B cell (primary cell): ENCODE data around the gene TRIM38. TPM values are rescaled to one million over a fixed set of nuclear protein-coding genes. Genes with fewer than 3 reads are reported as not detected.

Experiments
- ATAC-seq: fragments of 200-7000 bp; cut with Tn5 transposase; one replicate; pipeline ENCODE4 v1.10.0; 2021; ENCODE audit warnings: low read depth, mild to moderate bottlenecking, moderate number of reproducible peaks, moderate library complexity
- CTCF ChIA-PET: fragments of 350-600 bp; sonication (Branson Sonifier 250); formaldehyde crosslinking; loops from one replicate; lab custom pipeline; 2021; ENCODE audit warnings: antibody characterized with exemption, inconsistent platforms; lab: Charles Lee
- POLR2A ChIA-PET: fragments of 350-600 bp; sonication (Branson Sonifier 250); formaldehyde crosslinking; loops from one replicate; lab custom pipeline; 2021; ENCODE audit warnings: antibody characterized with exemption; lab: Charles Lee
- DNase-seq: peaks from one replicate; pipeline ENCODE4 v3.0.0; 2013
- H2AFZ ChIP-seq: 2 replicates; pipeline ENCODE4 v1.6.1; 2012; ENCODE audit warnings: mild to moderate bottlenecking, low read depth, low read length; ENCODE audit not compliant: insufficient read depth, poor library complexity, severe bottlenecking
- H3K27ac ChIP-seq, 2 donors: 1 replicate in 1 of 2; 2 replicates in 1 of 2; pipeline ENCODE4 v1.5.1; 2012 to 2013; ENCODE audit warnings: low read length in 2 of 2, mild to moderate bottlenecking in 2 of 2, moderate library complexity in 1 of 2
- H3K27me3 ChIP-seq, 4 experiments: fragments of 200-600 bp in 1 of 4; sonication (generic) in 1 of 4; replicated peaks in 1 of 4; 1 replicate in 2 of 4; 2 replicates in 2 of 4; pipeline versions ENCODE4 v1.6.1 to v1.7.0; 2013 to 2016; ENCODE audit warnings: low read length in 3 of 4, mild to moderate bottlenecking in 2 of 4, mixed read lengths in 1 of 4, moderate library complexity in 1 of 4; ENCODE audit not compliant: insufficient read depth in 4 of 4, control insufficient read depth in 3 of 4; ENCODE audit errors: control extremely low read depth in 1 of 4
- H3K36me3 ChIP-seq, 2 experiments: replicated peaks in 1 of 2; 1 replicate in 1 of 2; 2 replicates in 1 of 2; pipeline versions ENCODE4 v1.6.1 to v1.7.1; 2013; ENCODE audit warnings: low read length in 1 of 2; ENCODE audit not compliant: insufficient read depth in 2 of 2, control insufficient read depth in 1 of 2; ENCODE audit errors: control extremely low read depth in 1 of 2, extremely low read depth in 1 of 2
- H3K4me1 ChIP-seq, 2 donors: fragments of 200-600 bp in 1 of 2; sonication (generic) in 1 of 2; 1 replicate in 1 of 2; 2 replicates in 1 of 2; pipeline versions ENCODE4 v1.5.1 to v1.6.1; 2013 to 2017; ENCODE audit warnings: low read length in 2 of 2; ENCODE audit not compliant: control insufficient read depth in 2 of 2, insufficient read depth in 2 of 2
- H3K4me2 ChIP-seq: replicated peaks from 2 replicates; pipeline ENCODE3; 2012; ENCODE audit warnings: mild to moderate bottlenecking, low read depth, low read length; ENCODE audit not compliant: poor library complexity, severe bottlenecking
- H3K4me3 ChIP-seq, 5 experiments: fragments of 200-600 bp in 1 of 5; sonication (generic) in 1 of 5; 1 replicate in 3 of 5; 2 replicates in 2 of 5; pipeline versions ENCODE4 v1.5.1 to v1.7.0; 2011 to 2016; ENCODE audit warnings: low read length in 4 of 5, mild to moderate bottlenecking in 4 of 5, low read depth in 2 of 5, control low read depth in 1 of 5, moderate library complexity in 1 of 5; ENCODE audit not compliant: insufficient read depth in 1 of 5; ENCODE audit errors: control extremely low read depth in 1 of 5, extremely low read depth in 1 of 5
- H3K79me2 ChIP-seq: fragments of 200-600 bp; sonication (generic); one replicate; pipeline ENCODE4 v1.6.0; 2016; ENCODE audit warnings: low read length; ENCODE audit not compliant: control insufficient read depth, insufficient read depth
- H3K9ac ChIP-seq: fragments of 200-600 bp; sonication (generic); 2 replicates; pipeline ENCODE4 v1.6.1; 2017; ENCODE audit warnings: mild to moderate bottlenecking, low read length, moderate library complexity
- H3K9me3 ChIP-seq, 3 donors: one replicate each; pipeline versions ENCODE4 v1.6.1 to v1.7.1; 2013; ENCODE audit warnings: low read length in 2 of 3; ENCODE audit not compliant: control insufficient read depth in 2 of 3, insufficient read depth in 1 of 3; ENCODE audit errors: control extremely low read depth in 1 of 3
- H4K20me1 ChIP-seq: 2 replicates; pipeline ENCODE4 v1.6.0; 2012; ENCODE audit warnings: mild to moderate bottlenecking, low read length; ENCODE audit not compliant: insufficient read depth, control insufficient read depth, poor library complexity, severe bottlenecking
- H3K27ac Mint-ChIP-seq: one replicate; pipeline ENCODE4 v1.8.0; 2021; ENCODE audit warnings: mixed read lengths
- H3K27me3 Mint-ChIP-seq: one replicate; pipeline ENCODE4 v1.8.0; 2021; ENCODE audit warnings: mixed read lengths
- H3K4me1 Mint-ChIP-seq: one replicate; pipeline ENCODE4 v1.8.0; 2021; ENCODE audit warnings: mixed read lengths
- H3K4me3 Mint-ChIP-seq: one replicate; pipeline ENCODE4 v1.8.0; 2021; ENCODE audit warnings: mixed read lengths
- H3K9me3 Mint-ChIP-seq: one replicate; pipeline ENCODE4 v1.8.0; 2022; ENCODE audit warnings: mixed read lengths; ENCODE audit not compliant: insufficient read depth
- EZH2 ChIP-seq: IDR thresholded peaks from 2 replicates; pipeline ENCODE4 v1.6.1; 2012; ENCODE audit warnings: borderline replicate concordance, low read depth, mild to moderate bottlenecking, moderate library complexity, low read length; ENCODE audit not compliant: insufficient read depth, poor library complexity, severe bottlenecking
- WGBS: methylation state at CpG from one replicate; pipeline ENCODE4 v1.1.5; 2013; ENCODE audit warnings: missing lambda C conversion rate; ENCODE audit not compliant: insufficient coverage; 5-methylcytosine and 5-hydroxymethylcytosine counted together
- intact Hi-C: fragments of 100-400 bp; cut with micrococcal nuclease; formaldehyde crosslinking; loops from one replicate; pipeline ENCODE4 v1.10.0; 2022
- polyA plus RNA-seq: library from polyadenylated mRNA; depleted of rRNA; stranded (reverse); fragments of >200 nt; gene quantifications from 2 replicates; pipeline ENCODE4 v1.2.3, GENCODE V29; 2012
- total RNA-seq, 2 donors: library from RNA; stranded (reverse); fragments of 120-200 nt in 1 of 2; gene quantifications; 1 replicate in 1 of 2; 2 replicates in 1 of 2; pipeline versions ENCODE4 v1.2.3 to v1.2.4, GENCODE V29; 2013 to 2022
- TF ChIP-seq, protein P1 (sequence below): fragments of 200-600 bp; IDR thresholded peaks from one replicate; pipeline ENCODE4 v1.8.0; 2022; ENCODE audit warnings: antibody characterized with exemption, mild to moderate bottlenecking

The TRIM38 gene
- total and polyA plus RNA-seq, 2 donors (not counting 1 experiment from before 2014, with no cell fraction given) = 29.3 to 57.2 TPM

DNA sequence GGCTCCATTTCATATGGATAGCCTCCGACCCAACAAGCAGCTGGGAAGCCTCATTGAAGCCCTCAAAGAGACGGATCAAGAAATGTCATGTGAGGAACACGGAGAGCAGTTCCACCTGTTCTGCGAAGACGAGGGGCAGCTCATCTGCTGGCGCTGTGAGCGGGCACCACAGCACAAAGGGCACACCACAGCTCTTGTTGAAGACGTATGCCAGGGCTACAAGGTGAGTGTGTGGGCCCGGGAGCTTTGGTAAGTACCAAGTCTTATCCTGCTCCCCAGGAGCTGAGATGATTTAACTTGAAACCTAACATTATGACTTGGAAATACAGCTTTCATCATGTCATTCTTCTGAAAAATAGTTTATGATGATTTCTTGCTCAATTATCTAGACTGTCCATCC is 4.1 kb downstream of the TRIM38 start:
- Histone ChIP-seq H3K9ac (peak overlapping the region; percentile 44), H3K27ac (peak overlapping the region in 1 of 2 donors; percentile 56), H3K36me3 (peaks cover 30 to 74% of the 10 kb centered on the region in 2 experiments), H3K4me1 (peaks cover 52 to 61% of the 10 kb centered on the region in 2 donors), H3K4me3 (peak overlapping the region in 4 of 5 experiments; percentile 10 to 50 (median 16)), H2AFZ (no peak overlapping the region), H3K27me3 (no peaks in the 10 kb centered on the region), H3K4me2 (peak overlapping the region; percentile 67), H4K20me1 (peaks cover 67% of the 10 kb centered on the region), H3K79me2 (peaks cover 79% of the 10 kb centered on the region), H3K9me3 (no peaks in the 10 kb centered on the region)
- H3K27ac Mint-ChIP-seq = peak overlapping the region; percentile 80
- 92% methylated on average over 7 of the region's 9 CpGs for WGBS
- peaks cover 77% of the 10 kb centered on the region for H3K4me1 Mint-ChIP-seq
- CTCF ChIA-PET = interaction anchor here (0.8 to 4.9 kb wide), 5 partner anchors 13 to 36 kb away, joined by 3 to 23 read pairs (median 4); no protein-coding TSS in a partner anchor
- intact Hi-C loops = no loop called here
- H3K4me3 Mint-ChIP-seq = peak overlapping the region; percentile 86
- ATAC-seq (no peak), DNase-seq (no peak)
- H3K27me3 Mint-ChIP-seq = no peaks in the 10 kb centered on the region
- H3K9me3 Mint-ChIP-seq = no peaks in the 10 kb centered on the region
- POLR2A ChIA-PET = interaction anchor here (0.6 to 2.2 kb wide), 2 partner anchors 26 to 84 kb away, joined by 4 to 8 read pairs; no protein-coding TSS in a partner anchor
- no peak for TF ChIP-seq EZH2
- TF ChIP-seq, protein P1, sequence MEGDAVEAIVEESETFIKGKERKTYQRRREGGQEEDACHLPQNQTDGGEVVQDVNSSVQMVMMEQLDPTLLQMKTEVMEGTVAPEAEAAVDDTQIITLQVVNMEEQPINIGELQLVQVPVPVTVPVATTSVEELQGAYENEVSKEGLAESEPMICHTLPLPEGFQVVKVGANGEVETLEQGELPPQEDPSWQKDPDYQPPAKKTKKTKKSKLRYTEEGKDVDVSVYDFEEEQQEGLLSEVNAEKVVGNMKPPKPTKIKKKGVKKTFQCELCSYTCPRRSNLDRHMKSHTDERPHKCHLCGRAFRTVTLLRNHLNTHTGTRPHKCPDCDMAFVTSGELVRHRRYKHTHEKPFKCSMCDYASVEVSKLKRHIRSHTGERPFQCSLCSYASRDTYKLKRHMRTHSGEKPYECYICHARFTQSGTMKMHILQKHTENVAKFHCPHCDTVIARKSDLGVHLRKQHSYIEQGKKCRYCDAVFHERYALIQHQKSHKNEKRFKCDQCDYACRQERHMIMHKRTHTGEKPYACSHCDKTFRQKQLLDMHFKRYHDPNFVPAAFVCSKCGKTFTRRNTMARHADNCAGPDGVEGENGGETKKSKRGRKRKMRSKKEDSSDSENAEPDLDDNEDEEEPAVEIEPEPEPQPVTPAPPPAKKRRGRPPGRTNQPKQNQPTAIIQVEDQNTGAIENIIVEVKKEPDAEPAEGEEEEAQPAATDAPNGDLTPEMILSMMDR = no peak

DNA sequence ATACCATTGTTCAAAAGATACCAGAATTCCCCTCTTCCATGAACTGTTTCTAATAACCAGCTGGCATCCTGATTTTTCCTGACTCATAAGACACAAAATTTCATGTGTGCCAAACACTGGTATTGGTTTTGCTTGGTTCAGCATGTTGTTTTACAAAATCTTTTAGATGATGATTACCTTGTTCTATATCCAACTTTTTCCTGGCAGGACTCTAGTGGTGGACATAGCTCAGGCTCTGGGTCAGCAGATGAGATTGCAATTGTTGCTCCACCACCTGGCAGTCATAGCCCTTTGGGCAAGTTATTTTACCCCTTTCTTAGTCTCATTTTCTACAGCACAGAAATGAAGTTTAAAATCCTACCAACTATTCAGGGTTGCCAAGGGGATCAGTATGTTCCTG is 6.2 kb downstream of the TRIM38 start:
- peak overlapping the region; percentile 67 for H3K4me2 ChIP-seq
- H3K4me1 ChIP-seq = peaks cover 48 to 58% of the 10 kb centered on the region in 2 donors

More for the DNA sequence above, 6.2 kb downstream of the TRIM38 start:
- intact Hi-C loops = no loop called here
- ATAC-seq (no peak), DNase-seq (no peak)
- Histone ChIP-seq H3K36me3 (peaks cover 44 to 95% of the 10 kb centered on the region in 2 experiments), H3K79me2 (peaks cover 70% of the 10 kb centered on the region), H3K9me3 (no peaks in the 10 kb centered on the region), H3K9ac (peak overlapping the region; percentile 40), H3K27me3 (no peaks in the 10 kb centered on the region), H2AFZ (no peak overlapping the region), H4K20me1 (peaks cover 84% of the 10 kb centered on the region), H3K4me3 (peak overlapping the region in 1 of 5 experiments; percentile 50), H3K27ac (peak overlapping the region in 1 of 2 donors; percentile 0)
- H3K27ac Mint-ChIP-seq = peak overlapping the region; percentile 38
- peaks cover 86% of the 10 kb centered on the region for H3K4me1 Mint-ChIP-seq
- H3K9me3 Mint-ChIP-seq = no peaks in the 10 kb centered on the region
- ChIA-PET CTCF (interaction anchor here (1.2 to 4.9 kb wide), 3 partner anchors 14 to 34 kb away, joined by 3 to 23 read pairs (median 19); no protein-coding TSS in a partner anchor), POLR2A (no interaction called here)
- H3K27me3 Mint-ChIP-seq = no peaks in the 10 kb centered on the region
- peak overlapping the region; percentile 79 for H3K4me3 Mint-ChIP-seq
- TF ChIP-seq, protein P1 = no peak
